ENCODE data around the gene UGT1A3.
"Not testable (repeated sequence)": the region's sequence is repeated elsewhere in the genome, so short reads cannot be mapped to it uniquely, and the experiment has no call there.

UGT1A3 gene

DNA sequence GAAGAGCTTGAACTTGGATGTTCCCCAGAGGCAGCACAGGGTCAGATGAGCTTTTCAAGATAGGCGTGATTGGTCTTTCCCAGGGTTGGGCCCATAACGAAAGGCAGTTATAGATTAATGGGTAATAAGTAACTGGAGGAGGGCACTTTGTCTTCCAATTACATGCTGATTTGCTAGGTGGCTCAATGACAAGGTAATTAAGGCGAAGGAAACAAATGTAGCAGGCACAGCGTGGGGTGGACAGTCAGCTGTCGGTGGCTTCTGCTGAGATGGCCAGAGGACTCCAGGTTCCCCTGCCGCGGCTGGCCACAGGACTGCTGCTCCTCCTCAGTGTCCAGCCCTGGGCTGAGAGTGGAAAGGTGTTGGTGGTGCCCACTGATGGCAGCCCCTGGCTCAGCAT, 10.3 kb upstream of the UGT1A3 start, which contains the start of gene UGT1A4:
Gene UGT1A4 (plus strand): TSS at position 185 of the 400 bp plus-strand sequence. CDS start 85 bp downstream, at position 270.
- DNase-seq (ENCODE audit: low spot score): no peak
- H3K4me3 Mint-ChIP-seq: no peak within 1 kb of the TSS
- no peaks in the 10 kb centered on the region for H3K9me3 Mint-ChIP-seq
- H3K4me1 Mint-ChIP-seq (ENCODE audit: low read depth): peaks cover 10% of the 10 kb centered on the region
- H3K36me3 Mint-ChIP-seq (ENCODE audit: low read depth): no peaks in the 10 kb centered on the region
- no peak within 1 kb of the TSS for H3K27ac Mint-ChIP-seq
- H3K27me3 Mint-ChIP-seq (ENCODE audit: low read depth): peaks cover 13% of the 10 kb centered on the region

DNA sequence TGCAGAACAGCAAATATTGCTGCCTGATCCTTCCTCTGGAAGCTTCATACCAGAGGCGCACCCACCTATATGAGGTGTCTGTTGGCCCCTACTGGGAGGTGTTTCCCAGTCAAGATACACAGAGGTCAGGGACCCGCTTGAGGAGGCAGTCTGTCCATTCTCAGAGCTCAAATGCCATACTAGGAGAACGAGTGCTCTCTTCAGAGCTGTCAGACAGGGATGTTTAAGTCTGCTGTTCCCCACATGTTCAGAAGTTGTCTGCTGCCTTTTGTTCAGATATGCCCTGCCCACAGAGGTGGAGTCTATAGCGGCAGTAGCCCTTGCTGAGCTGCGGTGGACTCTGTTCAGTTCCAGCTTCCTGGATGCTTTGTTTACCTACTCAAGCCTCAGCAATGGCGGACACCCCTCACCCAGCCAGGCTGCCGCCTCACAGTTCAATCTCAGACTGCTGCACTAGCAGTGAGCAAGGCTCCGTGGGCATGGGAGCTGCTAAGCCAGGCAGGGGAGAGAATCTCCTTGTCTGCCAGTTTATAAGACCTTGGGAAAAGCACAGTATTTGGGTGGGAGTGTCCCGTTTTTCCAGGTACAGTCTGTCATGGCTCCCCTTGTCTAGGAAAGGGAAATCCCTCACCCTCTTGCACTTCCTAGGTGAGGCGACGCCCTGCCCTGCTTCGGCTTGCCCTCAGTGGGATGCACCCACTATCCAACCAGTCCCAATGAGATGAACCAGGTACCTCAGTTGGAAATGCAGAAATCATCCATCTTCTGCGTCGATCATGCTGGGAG, 8.2 kb downstream of the UGT1A3 start:
- H3K9me3 Mint-ChIP-seq; H3K27ac Mint-ChIP-seq; H3K4me3 Mint-ChIP-seq; DNase-seq (ENCODE audit: low spot score); H3K4me1 Mint-ChIP-seq (ENCODE audit: low read depth); H3K27me3 Mint-ChIP-seq (ENCODE audit: low read depth); H3K36me3 Mint-ChIP-seq (ENCODE audit: low read depth): not testable (repeated sequence)

DNA sequence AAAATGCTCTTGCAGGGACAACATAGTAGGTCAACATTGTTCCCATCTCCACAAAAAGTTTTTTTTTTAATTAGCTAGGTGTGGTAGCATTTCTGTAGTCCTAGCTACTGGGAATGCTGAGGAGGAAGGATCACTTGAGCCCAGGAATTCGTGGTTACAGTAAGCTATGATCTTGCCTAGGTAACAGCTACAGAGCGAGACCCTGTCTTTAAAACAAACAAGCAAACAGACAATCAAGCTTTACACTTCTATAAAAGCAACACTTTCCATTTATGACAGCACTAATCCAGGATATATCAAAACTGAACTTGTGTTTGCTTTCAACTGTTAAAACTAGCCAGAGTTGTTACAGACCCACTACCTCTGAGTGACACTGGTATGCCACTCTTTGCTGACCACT, 12.0 kb downstream of the UGT1A3 start:
- H3K27me3 Mint-ChIP-seq (ENCODE audit: low read depth): no peaks in the 10 kb centered on the region
- no peak overlapping the region for H3K27ac Mint-ChIP-seq
- DNase-seq (ENCODE audit: low spot score): no peak
- no peaks in the 10 kb centered on the region for H3K36me3 Mint-ChIP-seq (ENCODE audit: low read depth)
- no peaks in the 10 kb centered on the region for H3K4me1 Mint-ChIP-seq (ENCODE audit: low read depth)
- H3K9me3 Mint-ChIP-seq: no peaks in the 10 kb centered on the region
- no peak overlapping the region for H3K4me3 Mint-ChIP-seq

DNA sequence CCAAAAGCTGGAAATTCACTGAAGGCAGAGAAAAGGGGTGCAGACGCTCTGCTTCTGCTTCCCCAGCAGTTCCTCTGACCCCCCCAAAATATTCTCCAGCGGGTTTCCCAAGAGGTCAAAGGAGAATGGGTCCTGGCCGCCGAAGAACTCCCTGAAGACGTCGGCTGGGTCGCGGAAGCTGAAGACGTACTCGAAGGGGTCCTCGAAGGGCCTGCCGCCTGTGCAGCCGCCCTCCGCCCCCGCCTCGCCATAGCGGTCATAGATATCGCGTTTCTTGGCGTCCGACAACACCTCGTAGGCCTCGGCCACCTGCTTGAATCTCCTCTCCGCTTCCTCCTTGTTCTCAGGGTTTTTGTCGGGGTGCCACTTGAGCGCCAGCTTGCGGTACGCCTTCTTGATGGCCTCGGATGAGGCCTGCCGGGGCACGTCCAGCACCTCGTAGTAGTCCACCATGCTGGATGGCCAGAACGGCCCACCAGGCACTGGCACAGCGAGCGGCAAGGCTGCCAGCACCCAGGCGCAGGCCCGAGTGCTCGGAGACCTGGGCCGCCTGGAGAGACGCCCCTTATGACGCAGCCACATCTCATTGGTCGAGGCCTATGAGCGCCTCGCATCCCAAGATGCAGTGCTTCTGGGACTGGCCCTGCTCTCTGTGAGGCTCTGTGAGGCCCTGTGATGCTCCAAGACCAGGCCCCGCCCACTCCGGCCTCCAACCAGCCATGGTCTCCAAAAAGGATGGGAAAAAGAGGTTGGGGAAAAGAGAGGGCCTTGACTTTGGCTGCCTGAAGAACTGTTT, 14.8 kb downstream of the UGT1A3 start:
- Mint-ChIP-seq H3K27me3 (ENCODE audit: low read depth) (no peaks in the 10 kb centered on the region), H3K27ac (no peak overlapping the region), H3K4me1 (ENCODE audit: low read depth) (no peaks in the 10 kb centered on the region), H3K9me3 (no peaks in the 10 kb centered on the region), H3K36me3 (ENCODE audit: low read depth) (no peaks in the 10 kb centered on the region), H3K4me3 (no peak overlapping the region)
- no peak for DNase-seq (ENCODE audit: low spot score)

DNA sequence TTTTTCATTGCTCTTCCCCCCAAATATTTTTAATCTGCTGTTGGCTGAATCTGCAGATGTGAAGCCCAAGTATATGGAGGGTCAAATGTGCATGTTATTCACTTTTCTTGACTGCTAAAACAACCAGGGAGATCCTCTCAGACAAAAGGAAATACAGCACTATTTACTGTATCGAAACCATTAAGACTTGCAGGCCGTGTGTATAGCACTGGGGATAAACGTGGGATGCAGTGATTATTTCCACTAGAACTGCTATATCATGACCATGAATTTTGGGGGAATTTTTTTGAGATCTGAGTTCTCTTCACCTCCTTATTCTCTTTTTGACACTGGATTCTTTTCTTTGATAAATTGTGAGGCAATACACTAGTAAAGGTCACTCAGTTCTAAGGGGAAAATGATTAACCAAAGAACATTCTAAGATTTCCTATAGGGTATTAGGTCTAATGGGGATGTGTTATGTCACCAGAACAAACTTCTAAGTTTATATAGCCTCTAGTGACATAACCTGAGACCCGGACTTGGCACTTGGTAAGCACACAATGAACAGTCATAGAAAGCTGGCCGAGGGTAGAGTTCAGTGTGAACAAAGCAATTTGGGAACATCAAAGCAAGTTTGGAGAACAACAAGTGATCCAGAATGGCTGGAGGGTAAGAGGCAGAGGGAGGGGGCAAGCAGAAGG, 16.4 kb downstream of the UGT1A3 start:
- no peak overlapping the region for H3K27ac Mint-ChIP-seq
- H3K27me3 Mint-ChIP-seq (ENCODE audit: low read depth): no peaks in the 10 kb centered on the region
- no peak overlapping the region for H3K4me3 Mint-ChIP-seq
- no peaks in the 10 kb centered on the region for H3K4me1 Mint-ChIP-seq (ENCODE audit: low read depth)
- H3K9me3 Mint-ChIP-seq: peaks cover 8% of the 10 kb centered on the region
- H3K36me3 Mint-ChIP-seq (ENCODE audit: low read depth): no peaks in the 10 kb centered on the region
- DNase-seq (ENCODE audit: low spot score): no peak

DNA sequence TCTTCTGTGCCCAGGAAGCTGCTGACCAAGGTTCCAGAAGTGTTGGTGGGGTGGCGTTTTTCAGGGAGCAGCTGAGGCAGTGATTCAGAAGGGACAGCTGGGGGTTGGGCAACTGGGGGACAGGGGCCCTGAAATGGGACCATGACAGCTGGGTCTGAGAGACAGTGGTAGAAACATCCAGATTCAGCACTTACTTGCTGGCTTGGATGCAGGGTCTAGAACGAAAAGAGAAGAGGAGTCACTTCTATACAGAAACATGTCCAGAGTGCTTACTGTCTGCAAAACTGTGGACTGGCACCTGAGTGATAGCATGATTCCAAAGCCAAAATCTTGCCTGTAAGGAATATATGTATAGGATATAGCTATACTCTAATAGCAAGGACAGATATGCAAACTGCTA, 17.0 kb downstream of the UGT1A3 start:
- not testable (repeated sequence) for H3K4me3 Mint-ChIP-seq; H3K27ac Mint-ChIP-seq; H3K36me3 Mint-ChIP-seq (ENCODE audit: low read depth); H3K27me3 Mint-ChIP-seq (ENCODE audit: low read depth); DNase-seq (ENCODE audit: low spot score); H3K9me3 Mint-ChIP-seq; H3K4me1 Mint-ChIP-seq (ENCODE audit: low read depth)

DNA sequence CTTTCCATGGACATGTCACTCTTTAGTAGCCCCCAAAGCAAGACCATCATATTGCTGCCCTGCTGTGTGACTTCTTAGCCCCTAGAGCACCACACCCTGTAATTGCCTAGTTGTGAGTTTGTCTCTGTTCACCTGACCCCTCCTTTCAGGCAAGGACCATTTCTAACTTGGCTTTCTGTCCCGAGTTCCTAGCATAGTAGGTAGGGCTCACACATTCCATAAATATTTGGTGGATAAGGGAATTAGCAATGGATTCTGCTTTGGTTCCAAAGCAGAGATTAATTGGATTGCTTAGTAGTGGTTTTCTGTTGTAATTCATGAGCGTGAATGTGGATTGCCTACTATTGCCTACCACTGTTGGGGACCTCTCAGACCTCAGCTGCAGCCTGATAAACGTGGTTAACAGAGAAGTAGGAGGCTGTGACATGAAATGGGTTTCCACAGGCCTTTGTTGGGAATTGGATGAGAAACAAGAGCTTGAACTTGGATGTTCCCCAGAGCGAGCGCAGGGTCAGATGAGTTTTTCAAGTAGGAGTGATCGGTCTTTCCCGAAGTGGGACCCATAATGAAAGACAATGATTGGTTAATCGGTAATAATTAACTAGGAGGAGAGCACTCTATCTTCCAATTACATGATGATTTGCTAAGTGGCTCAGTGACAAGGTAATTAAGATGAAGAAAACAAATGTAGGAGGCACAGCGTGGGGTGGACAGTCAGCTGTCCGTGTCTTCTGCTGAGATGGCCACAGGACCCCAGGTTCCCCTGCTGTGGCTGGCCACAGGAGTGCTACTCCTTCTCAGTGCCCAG, 17.8 kb downstream of the UGT1A3 start:
- H3K9me3 Mint-ChIP-seq: peaks cover 16% of the 10 kb centered on the region
- H3K4me3 Mint-ChIP-seq: no peak overlapping the region
- H3K36me3 Mint-ChIP-seq (ENCODE audit: low read depth): no peaks in the 10 kb centered on the region
- no peaks in the 10 kb centered on the region for H3K27me3 Mint-ChIP-seq (ENCODE audit: low read depth)
- DNase-seq (ENCODE audit: low spot score): no peak
- H3K27ac Mint-ChIP-seq: no peak overlapping the region
- H3K4me1 Mint-ChIP-seq (ENCODE audit: low read depth): no peaks in the 10 kb centered on the region

DNA sequence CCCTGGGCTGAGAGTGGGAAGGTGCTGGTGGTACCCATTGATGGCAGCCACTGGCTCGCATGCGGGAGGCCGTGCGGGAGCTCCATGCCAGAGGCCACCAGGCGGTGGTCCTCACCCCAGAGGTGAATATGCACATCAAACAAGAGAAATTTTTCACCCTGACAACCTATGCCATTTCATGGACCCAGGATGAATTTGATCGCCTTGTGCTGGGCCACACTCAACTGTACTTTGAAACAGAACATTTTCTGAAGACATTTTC, 18.4 kb downstream of the UGT1A3 start:
- H3K9me3 Mint-ChIP-seq: peaks cover 17% of the 10 kb centered on the region
- no peak overlapping the region for H3K27ac Mint-ChIP-seq
- no peaks in the 10 kb centered on the region for H3K4me1 Mint-ChIP-seq (ENCODE audit: low read depth)
- H3K36me3 Mint-ChIP-seq (ENCODE audit: low read depth): no peaks in the 10 kb centered on the region
- no peak overlapping the region for H3K4me3 Mint-ChIP-seq
- H3K27me3 Mint-ChIP-seq (ENCODE audit: low read depth): no peaks in the 10 kb centered on the region
- no peak for DNase-seq (ENCODE audit: low spot score)

DNA sequence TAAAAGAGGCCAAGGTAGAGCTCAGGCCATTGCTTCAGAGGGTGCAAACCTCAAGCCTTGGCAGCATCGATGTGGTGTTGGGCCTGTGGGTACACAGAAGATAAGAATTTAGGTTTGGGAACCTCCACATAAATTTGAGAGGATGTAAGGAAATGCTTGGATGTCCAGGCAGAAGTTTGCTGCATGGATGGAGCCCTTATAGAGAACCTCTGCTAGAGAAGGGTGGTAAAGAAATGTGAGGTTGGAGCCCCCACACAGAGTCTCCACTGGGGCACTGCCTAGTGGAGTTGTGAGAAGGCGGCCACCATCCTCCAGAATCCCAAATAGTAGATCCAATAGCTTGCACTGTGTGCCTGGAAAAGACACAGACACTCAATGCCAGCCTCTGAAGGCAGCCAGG, 21.8 kb downstream of the UGT1A3 start:
- H3K4me3 Mint-ChIP-seq; H3K27me3 Mint-ChIP-seq (ENCODE audit: low read depth); H3K27ac Mint-ChIP-seq; H3K36me3 Mint-ChIP-seq (ENCODE audit: low read depth); H3K4me1 Mint-ChIP-seq (ENCODE audit: low read depth); DNase-seq (ENCODE audit: low spot score): not testable (repeated sequence)
- peaks cover 17% of the 10 kb centered on the region for H3K9me3 Mint-ChIP-seq

DNA sequence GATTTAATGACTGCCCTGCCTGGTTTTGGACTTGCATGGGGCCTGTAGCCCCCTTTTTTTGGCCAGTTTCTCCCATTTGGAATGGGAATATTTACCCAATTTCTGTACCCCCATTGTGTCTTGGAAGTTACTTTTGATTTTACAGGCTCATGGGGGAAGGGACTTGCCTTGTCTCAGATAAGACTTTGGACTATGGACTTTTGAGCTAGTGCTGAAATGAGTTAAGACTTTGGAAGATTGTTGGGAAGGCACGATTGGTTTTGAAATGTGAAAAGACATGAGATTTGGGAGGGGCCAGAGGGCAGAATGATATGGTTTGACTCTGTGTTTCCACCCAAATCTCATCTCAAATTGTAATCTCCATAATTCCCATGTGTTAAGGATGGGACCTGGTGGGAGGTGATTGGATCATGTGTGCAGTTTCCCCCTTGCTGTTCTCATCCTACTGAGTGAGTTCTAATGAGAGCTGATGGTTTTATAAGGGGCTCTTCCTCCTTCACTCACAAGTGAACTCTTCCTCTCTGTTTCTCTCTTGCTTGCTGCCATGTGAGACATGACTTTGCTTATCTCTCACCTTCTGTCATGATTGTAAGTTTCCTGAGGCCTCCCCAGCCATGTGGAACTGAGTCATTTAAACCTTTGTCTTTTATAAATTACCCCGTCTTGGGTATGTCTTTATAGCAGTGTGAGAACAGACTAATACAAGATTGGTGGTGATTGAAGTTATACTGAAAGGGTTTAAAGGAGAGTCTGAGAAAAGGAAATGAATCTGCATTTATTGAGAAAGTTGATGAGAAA, 22.6 kb downstream of the UGT1A3 start:
- H3K4me3 Mint-ChIP-seq; H3K36me3 Mint-ChIP-seq (ENCODE audit: low read depth); H3K27ac Mint-ChIP-seq; DNase-seq (ENCODE audit: low spot score); H3K4me1 Mint-ChIP-seq (ENCODE audit: low read depth); H3K27me3 Mint-ChIP-seq (ENCODE audit: low read depth): not testable (repeated sequence)
- H3K9me3 Mint-ChIP-seq: peaks cover 17% of the 10 kb centered on the region

DNA sequence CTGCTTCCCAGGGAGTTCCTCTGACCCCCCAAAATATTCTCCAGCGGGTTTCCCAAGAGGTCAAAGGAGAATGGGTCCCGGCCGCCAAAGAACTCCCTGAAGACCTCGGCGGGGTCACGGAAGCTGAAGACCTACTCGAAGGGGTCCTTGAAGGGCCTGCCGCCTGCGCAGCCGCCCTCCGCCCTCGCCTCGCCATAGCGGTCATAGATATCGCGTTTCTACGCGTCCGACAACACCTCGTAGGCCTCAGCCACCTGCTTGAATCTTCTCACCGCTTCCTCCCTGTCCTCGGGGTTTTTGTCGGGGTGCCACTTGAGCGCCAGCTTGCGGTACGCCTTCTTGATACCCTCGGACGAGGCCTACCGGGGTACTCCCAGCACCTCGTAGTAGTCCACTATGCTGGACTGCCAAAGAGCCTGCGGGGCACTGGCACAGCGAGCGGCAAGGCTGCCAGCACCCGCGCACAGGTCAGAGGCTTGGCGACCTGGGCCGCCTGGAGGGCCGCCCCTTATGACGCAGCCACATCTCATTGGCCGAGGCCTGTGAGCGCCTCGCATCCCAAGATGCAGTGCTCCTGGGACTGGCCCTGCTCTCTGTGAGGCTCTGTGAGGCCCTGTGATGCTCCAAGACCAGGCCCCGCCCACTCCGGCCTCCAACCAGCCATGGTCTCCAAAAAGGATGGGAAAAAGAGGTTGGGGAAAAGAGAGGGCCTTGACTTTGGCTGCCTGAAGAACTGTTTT, 26.2 kb downstream of the UGT1A3 start:
- Mint-ChIP-seq H3K36me3 (ENCODE audit: low read depth) (no peaks in the 10 kb centered on the region), H3K4me3 (no peak overlapping the region), H3K4me1 (ENCODE audit: low read depth) (no peaks in the 10 kb centered on the region), H3K27ac (no peak overlapping the region), H3K27me3 (ENCODE audit: low read depth) (no peaks in the 10 kb centered on the region), H3K9me3 (peaks cover 11% of the 10 kb centered on the region)
- no peak for DNase-seq (ENCODE audit: low spot score)

DNA sequence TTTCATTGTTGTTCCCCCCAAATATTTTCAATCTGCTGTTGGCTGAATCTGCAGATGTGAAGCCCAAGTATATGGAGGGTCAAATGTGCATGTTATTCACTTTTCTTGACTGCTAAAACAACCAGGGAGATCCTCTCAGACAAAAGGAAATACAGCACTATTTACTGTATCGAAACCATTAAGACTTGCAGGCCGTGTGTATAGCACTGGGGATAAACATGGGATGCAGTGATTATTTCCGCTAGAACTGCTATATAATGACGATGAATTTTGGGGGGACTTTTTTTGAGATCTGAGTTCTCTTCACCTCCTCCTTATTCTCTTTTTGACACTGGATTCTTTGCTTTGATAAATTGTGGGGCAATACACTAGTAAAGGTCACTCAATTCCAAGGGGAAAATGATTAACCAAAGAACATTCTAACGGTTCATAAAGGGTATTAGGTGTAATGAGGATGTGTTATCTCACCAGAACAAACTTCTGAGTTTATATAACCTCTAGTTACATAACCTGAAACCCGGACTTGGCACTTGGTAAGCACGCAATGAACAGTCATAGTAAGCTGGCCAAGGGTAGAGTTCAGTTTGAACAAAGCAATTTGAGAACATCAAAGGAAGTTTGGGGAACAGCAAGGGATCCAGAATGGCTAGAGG, 27.7 kb downstream of the UGT1A3 start:
- Mint-ChIP-seq H3K27ac (no peak overlapping the region), H3K36me3 (ENCODE audit: low read depth) (no peaks in the 10 kb centered on the region), H3K27me3 (ENCODE audit: low read depth) (no peaks in the 10 kb centered on the region), H3K4me1 (ENCODE audit: low read depth) (no peaks in the 10 kb centered on the region), H3K4me3 (no peak overlapping the region), H3K9me3 (peaks cover 2% of the 10 kb centered on the region)
- no peak for DNase-seq (ENCODE audit: low spot score)

All from T-helper 2 cell treated with Interferon-gamma antibody and Interleukin-4, amounts not matched to agents 5 μg/mL and 100 μg/mL, for 36 hours (primary cell).